ENCODE data around the gene TMEM150A.

The TMEM150A gene

GRCh38 chr2:85635636-85636035 is 33.1 kb upstream of the TMEM150A start:
- no peaks in the 10 kb centered on the region for H3K79me2 ChIP-seq (ENCODE audit: insufficient read depth, low read length)
- no peak overlapping the region for H3K4me2 ChIP-seq (ENCODE audit: low read length)
- no peaks in the 10 kb centered on the region for H4K20me1 ChIP-seq (ENCODE audit: insufficient read depth, low read length)
- H3K9ac ChIP-seq (ENCODE audit: low read length): no peak overlapping the region
- 0 out of 2 replicates have a peak, but pooled peaks cover 7% of the 10 kb centered on the region for H3F3A ChIP-seq (ENCODE audit: insufficient read depth, low read length)
- no peaks in the 10 kb centered on the region for H3K9me3 ChIP-seq (ENCODE audit: low read length)
- H2AFZ ChIP-seq (ENCODE audit: low read length): no peak overlapping the region
- H3K4me1 ChIP-seq (ENCODE audit: insufficient read depth, low read length, severe bottlenecking): no peaks in the 10 kb centered on the region
- no peak overlapping the region for H3K4me3 ChIP-seq (ENCODE audit: low read depth, low read length, poor library complexity, severe bottlenecking)
- no peak overlapping the region for H3K27ac ChIP-seq (ENCODE audit: low read depth, low read length, poor library complexity, severe bottlenecking)
- peaks cover 90% of the 10 kb centered on the region for H3K36me3 ChIP-seq (ENCODE audit: insufficient read depth, low read length)
- TF ChIP-seq EZH2 (IDR thresholded peaks at IDR 0.05; ENCODE audit: borderline replicate concordance, low read length): no peak
- no peak for TF ChIP-seq CTCF (IDR thresholded peaks at IDR 0.05; ENCODE audit: low read length)
- no peaks in the 10 kb centered on the region for H3K9me2 ChIP-seq (ENCODE audit: low read depth, low read length)
- H3K27me3 ChIP-seq (ENCODE audit: insufficient read depth, low read length): no peaks in the 10 kb centered on the region

- Histone ChIP-seq H3K9me2 (ENCODE audit: low read depth, low read length) (no peaks in the 10 kb centered on the region), H3K36me3 (ENCODE audit: insufficient read depth, low read length) (peaks cover 93% of the 10 kb centered on the region), H3K9me3 (ENCODE audit: low read length) (no peaks in the 10 kb centered on the region), H3K4me2 (ENCODE audit: low read length) (no peak overlapping the region), H4K20me1 (ENCODE audit: insufficient read depth, low read length) (no peaks in the 10 kb centered on the region), H3K27me3 (ENCODE audit: insufficient read depth, low read length) (no peaks in the 10 kb centered on the region), H3K79me2 (ENCODE audit: insufficient read depth, low read length) (no peaks in the 10 kb centered on the region), H2AFZ (ENCODE audit: low read length) (no peak overlapping the region), H3K4me3 (ENCODE audit: low read depth, low read length, poor library complexity, severe bottlenecking) (no peak overlapping the region), H3K4me1 (ENCODE audit: insufficient read depth, low read length, severe bottlenecking) (no peaks in the 10 kb centered on the region), H3F3A (ENCODE audit: insufficient read depth, low read length) (0 out of 2 replicates have a peak, but pooled peaks cover 7% of the 10 kb centered on the region), H3K9ac (ENCODE audit: low read length) (no peak overlapping the region), H3K27ac (ENCODE audit: low read depth, low read length, poor library complexity, severe bottlenecking) (no peak overlapping the region)
- TF ChIP-seq CTCF (IDR thresholded peaks at IDR 0.05; ENCODE audit: low read length): no peak
- TF ChIP-seq EZH2 (IDR thresholded peaks at IDR 0.05; ENCODE audit: borderline replicate concordance, low read length): no peak
Observed at GRCh38 chr2:85635011-85635410, 32.5 kb upstream of the TMEM150A start.

- Histone ChIP-seq H3F3A (ENCODE audit: insufficient read depth, low read length) (no peaks in the 10 kb centered on the region), H3K9me2 (ENCODE audit: low read depth, low read length) (no peaks in the 10 kb centered on the region), H3K4me2 (ENCODE audit: low read length) (no peak overlapping the region), H2AFZ (ENCODE audit: low read length) (no peak overlapping the region), H3K79me2 (ENCODE audit: insufficient read depth, low read length) (no peaks in the 10 kb centered on the region), H3K9ac (ENCODE audit: low read length) (no peak overlapping the region), H3K4me3 (ENCODE audit: low read depth, low read length, poor library complexity, severe bottlenecking) (no peak overlapping the region), H3K9me3 (ENCODE audit: low read length) (no peaks in the 10 kb centered on the region), H3K36me3 (ENCODE audit: insufficient read depth, low read length) (peaks cover 95% of the 10 kb centered on the region), H3K27ac (ENCODE audit: low read depth, low read length, poor library complexity, severe bottlenecking) (no peak overlapping the region), H4K20me1 (ENCODE audit: insufficient read depth, low read length) (no peaks in the 10 kb centered on the region), H3K4me1 (ENCODE audit: insufficient read depth, low read length, severe bottlenecking) (no peaks in the 10 kb centered on the region), H3K27me3 (ENCODE audit: insufficient read depth, low read length) (no peaks in the 10 kb centered on the region)
- TF ChIP-seq EZH2 (IDR thresholded peaks at IDR 0.05; ENCODE audit: borderline replicate concordance, low read length) (no peak), CTCF (IDR thresholded peaks at IDR 0.05; ENCODE audit: low read length) (no peak)
Observed at GRCh38 chr2:85631316-85631715, 28.8 kb upstream of the TMEM150A start.

Measured in OCI-LY1 (cell line).